Left ventricle myocardium superior (tissue), 1 donor: ENCODE data around the gene TYRO3. TPM values are rescaled to one million over a fixed set of nuclear protein-coding genes. Genes with fewer than 3 reads are reported as not detected.

Experiments used
- ATAC-seq: fragments of 200-7000 bp; cut with Tn5 transposase; one replicate; pipeline ENCODE4 v1.9.1; 2020; ENCODE audit warnings: mild to moderate bottlenecking, moderate library complexity
- DNase-seq: peaks from one replicate; pipeline ENCODE4 v3.0.0-alpha.2; 2020
- intact Hi-C: fragments of 100-400 bp; cut with micrococcal nuclease; formaldehyde crosslinking; loops from one replicate; pipeline ENCODE4 v1.11.0; 2022
- total RNA-seq: library from RNA; stranded (reverse); fragmentation: NEBNext Ultra II Directional; extraction: Animal tissue kit (Norgen Biotek cat#: 25700); gene quantifications from one replicate; pipeline ENCODE4 v1.2.1, GENCODE V29; 2021
- donor health status: DM: no; HTN: yes; CAD: no; lungs with severe emphysema.

TYRO3 gene
- total RNA-seq, 1 donor from 2014 or later: 5.0 TPM

GRCh38 chr15:41631880-41632470 is 73.0 kb downstream of the TYRO3 start:
- intact Hi-C loops: no loop called here
- peak; percentile 27 for ATAC-seq

More at GRCh38 chr15:41631880-41632470, 73.0 kb downstream of the TYRO3 start:
- DNase-seq: no peak

Other genes starting within 250 kb of the TYRO3 start
- not detected for gene OIP5, start 226.6 kb upstream of the TYRO3 start, total RNA-seq
- 1.0 TPM for gene NUSAP1, start 226.3 kb upstream of the TYRO3 start, total RNA-seq
- gene NDUFAF1, start 156.7 kb upstream of the TYRO3 start, total RNA-seq: 67.1 TPM
- 26.8 TPM for gene RTF1, start 142.1 kb upstream of the TYRO3 start, total RNA-seq
- 6.0 TPM for gene ITPKA, start 65.3 kb upstream of the TYRO3 start, total RNA-seq
- gene LTK, start 45.4 kb upstream of the TYRO3 start, total RNA-seq: 1.5 TPM
- gene RPAP1, start 15.0 kb upstream of the TYRO3 start, total RNA-seq: 25.4 TPM
- 28.8 TPM for gene MGA, start 101.2 kb downstream of the TYRO3 start, total RNA-seq
- gene MAPKBP1, start 215.3 kb downstream of the TYRO3 start, total RNA-seq: 17.0 TPM